VCaP (cell line): ENCODE data around the gene CLBA1.
"Not testable (repeated sequence)": the region's sequence is repeated elsewhere in the genome, so short reads cannot be mapped to it uniquely, and the experiment has no call there.

Source experiments
- H3K27ac ChIP-seq: fragments of 450-650 bp; 2 replicates; pipeline ENCODE4 v1.5.1; 2017
- CTCF ChIP-seq: fragments of 450-650 bp; conservative IDR thresholded peaks from 2 replicates; pipeline ENCODE4 v1.5.1; 2017; ENCODE audit warnings: mild to moderate bottlenecking, moderate library complexity

Gene CLBA1

DNA sequence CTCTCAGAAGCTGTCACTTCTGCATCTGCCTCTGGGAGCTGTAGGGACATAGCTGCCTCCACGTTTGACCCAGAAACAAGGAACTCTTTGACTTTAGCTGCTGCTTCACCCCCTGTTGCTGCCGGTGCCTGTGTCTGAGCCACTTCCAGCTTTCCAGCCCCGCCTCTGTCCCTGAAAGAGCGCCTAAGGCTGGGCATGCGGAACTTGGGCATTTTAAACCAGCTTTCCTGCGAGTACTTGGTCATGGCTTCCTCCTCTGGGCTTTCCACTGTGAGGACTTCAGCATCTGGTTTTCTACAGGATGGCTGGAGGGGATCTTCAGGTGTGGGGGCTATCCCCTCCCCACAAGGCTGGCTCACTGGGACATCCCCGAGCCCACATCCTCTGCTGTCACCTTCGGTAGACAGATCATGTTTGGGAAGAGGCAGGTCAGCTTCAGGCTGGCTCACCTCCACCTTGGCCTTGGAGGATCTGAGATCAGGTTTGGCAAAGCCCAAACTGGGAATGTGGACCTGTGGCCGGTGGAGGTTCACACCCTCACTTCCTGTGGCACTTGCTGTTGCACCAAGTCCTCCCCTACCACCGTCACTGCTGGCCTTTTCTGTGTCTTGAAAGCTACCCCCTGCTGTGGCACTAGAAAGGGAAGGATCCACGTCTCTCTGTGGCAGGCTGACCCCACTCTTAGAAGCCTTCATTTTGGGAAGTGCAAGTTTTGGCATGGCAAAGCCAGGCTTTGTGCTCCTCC is 45.8 kb upstream of the CLBA1 start:
- no peak for TF ChIP-seq CTCF

GRCh38 chr14:104940526-104941150 is 45.0 kb upstream of the CLBA1 start:
- TF ChIP-seq CTCF: no peak; the same call in 1 of the 2 replicates
- no peak overlapping the region for H3K27ac ChIP-seq

More for the DNA sequence above, 45.8 kb upstream of the CLBA1 start:
- H3K27ac ChIP-seq: no peak overlapping the region

DNA sequence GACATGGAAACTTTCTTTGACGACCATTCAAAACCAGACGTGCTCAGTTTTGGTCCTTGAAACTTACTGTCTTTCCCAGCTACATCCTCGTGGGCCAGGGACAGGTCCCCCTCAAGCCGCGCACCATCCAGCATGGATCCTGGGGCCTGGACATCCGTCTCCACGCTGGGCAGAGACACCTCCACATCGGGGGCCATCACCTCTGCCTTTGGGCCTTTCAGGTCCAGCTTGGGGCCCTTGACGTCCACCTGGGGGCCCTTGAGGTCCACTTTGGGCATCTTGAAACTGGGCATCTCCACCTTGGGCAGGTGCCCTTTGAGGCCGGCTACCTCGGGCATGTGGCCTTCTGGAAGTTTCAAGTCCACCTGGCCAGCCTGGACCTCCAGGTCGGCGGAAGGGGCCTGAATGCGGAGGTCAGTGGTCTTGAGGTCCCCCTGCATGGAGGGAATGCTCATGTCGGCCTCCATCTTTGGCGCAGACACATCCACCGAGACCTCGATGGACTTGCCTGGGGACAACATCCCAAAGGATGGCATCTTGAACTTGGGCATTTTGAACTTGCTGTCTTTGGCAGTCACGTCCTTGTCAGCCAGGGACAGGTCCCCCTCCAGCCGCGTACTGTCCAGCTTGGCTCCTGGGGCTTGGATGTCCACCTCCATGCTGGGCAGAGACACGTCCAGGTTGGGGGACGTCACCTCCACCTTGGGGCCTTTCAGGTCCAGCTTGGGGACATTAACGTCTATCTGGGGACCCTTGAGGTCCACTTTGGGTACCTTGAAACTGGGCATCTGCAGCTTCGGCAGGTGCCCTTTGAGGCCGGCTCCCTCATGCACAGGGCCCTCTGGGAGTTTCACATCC is 43.9 kb upstream of the CLBA1 start:
- H3K27ac ChIP-seq: no peak overlapping the region
- no peak for TF ChIP-seq CTCF

GRCh38 chr14:104942586-104942985 is 43.0 kb upstream of the CLBA1 start:
- no peak overlapping the region for H3K27ac ChIP-seq
- no peak for TF ChIP-seq CTCF

- H3K27ac ChIP-seq: not testable (repeated sequence)
Measured at GRCh38 chr14:104943216-104944015, 42.2 kb upstream of the CLBA1 start.

DNA sequence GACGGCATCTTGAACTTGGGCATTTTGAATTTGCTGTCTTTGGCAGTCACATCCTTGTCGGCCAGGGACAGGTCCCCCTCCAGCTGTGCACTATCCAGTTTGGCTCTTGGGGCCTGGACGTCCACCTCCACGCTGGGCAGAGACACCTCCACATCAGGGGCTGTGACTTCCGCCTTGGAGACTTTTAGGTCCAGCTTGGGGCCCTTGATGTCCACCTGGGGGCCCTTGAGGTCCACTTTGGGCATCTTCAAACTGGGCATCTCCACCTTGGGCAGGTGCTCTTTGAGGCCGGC is 41.6 kb upstream of the CLBA1 start:
- H3K27ac ChIP-seq: not testable (repeated sequence)

- not testable (repeated sequence) for H3K27ac ChIP-seq
Measured at GRCh38 chr14:104944436-104945205, 41.0 kb upstream of the CLBA1 start.

- H3K27ac ChIP-seq: not testable (repeated sequence)
Measured at GRCh38 chr14:104945266-104945665, 40.3 kb upstream of the CLBA1 start.

DNA sequence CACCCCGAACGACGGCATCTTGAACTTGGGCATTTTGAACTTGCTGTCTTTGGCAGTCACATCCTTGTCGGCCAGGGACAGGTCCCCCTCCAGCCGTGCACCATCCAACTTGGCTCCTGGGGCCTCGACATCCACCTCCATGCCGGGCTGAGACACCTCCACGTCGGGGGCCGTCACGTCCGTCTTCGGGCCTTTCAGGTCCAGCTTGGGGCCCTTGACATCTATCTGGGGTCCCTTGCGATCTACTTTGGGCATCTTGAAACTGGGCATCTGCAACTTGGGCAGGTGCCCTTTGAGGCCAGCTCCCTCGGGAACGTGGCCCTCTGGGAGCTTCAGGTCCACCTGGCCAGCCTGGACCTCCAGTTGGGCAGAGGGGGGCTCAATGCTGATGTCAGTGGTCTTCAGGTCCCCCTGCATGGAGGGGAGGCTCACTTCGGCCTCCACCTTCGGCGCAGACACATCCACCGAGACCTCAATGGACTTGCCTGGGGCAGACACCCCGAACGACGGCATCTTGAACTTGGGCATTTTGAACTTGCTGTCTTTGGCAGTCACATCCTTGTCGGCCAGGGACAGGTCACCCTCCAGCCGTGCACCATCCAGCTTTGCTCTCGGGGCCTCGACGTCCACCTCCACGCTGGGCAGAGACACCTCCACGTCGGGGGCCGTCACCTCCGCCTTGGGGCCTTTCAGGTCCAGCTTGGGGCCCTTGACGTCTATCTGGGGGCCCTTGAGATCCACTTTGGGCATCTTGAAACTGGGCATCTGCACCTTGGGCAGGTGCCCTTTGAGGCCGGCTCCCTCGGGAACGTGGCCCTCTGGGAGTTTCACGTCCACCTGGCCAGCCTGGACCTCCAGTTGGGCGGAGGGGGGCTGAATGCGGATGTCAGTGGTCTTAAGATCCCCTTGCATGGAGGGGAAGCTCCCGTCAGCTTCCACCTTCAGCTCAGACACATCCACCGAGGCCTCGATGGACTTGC is 39.3 kb upstream of the CLBA1 start:
- not testable (repeated sequence) for H3K27ac ChIP-seq

DNA sequence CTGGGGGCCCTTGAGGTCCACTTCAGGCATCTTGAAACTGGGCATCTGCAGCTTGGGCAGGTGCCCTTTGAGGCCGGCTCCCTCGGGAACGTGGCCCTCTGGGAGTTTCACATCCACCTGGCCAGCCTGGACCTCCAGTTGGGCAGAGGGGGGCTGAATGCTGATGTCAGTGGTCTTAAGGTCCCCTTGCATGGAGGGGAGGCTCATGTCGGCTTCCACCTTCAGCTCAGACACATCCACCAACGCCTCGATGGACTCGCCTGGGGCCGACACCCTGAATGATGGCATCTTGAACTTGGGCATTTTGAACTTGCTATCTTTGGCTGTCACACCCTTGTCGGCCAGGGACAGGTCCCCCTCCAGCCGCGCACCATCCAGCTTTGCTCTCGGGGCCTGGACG is 38.4 kb upstream of the CLBA1 start:
- not testable (repeated sequence) for H3K27ac ChIP-seq

- not testable (repeated sequence) for H3K27ac ChIP-seq
Measured at GRCh38 chr14:104947881-104948735, 37.5 kb upstream of the CLBA1 start.
